PFSK-1 (cell line): ENCODE data around the gene CNTNAP2.

Experiments used
- POLR2AphosphoS5 ChIP-seq: IDR thresholded peaks from 2 replicates; pipeline ENCODE4 v1.6.1; 2012; ENCODE audit warnings: low read depth, mild to moderate bottlenecking, control low read depth, low read length, moderate library complexity
- TAF1 ChIP-seq: IDR thresholded peaks from 2 replicates; pipeline ENCODE4 v1.6.1; 2012; ENCODE audit warnings: low read length, control low read depth, borderline replicate concordance; ENCODE audit not compliant: insufficient read depth
- TF ChIP-seq, protein P1 (sequence below), 2 experiments: IDR thresholded peaks; 2 replicates each; pipeline versions ENCODE4 v1.6.1 to v1.8.0; 2011 to 2012; ENCODE audit warnings: low read depth in 2 of 2, low read length in 2 of 2, control low read depth in 1 of 2, inconsistent platforms in 1 of 2, mild to moderate bottlenecking in 1 of 2, moderate library complexity in 1 of 2; ENCODE audit not compliant: insufficient read depth in 1 of 2

DNA sequence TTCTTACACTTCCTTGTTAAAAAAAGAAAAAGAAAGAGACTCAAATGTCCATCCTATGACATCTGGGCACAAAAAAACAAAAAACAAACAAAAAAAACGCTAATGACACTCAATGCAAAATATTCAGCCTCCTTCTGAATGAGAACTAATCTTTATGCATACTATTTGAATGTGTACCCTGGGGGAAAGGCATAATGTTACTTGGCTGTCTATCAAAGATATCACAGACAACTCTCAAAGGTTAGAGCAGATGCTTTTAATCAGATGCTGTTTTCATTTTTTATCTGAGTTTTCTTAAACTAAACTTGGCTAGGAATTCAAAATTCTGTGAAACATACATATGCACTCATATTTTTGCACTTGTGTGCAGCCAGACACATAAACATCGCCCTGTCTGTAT is 745.8 kb downstream of the CNTNAP2 start:
- TF ChIP-seq, protein P1, sequence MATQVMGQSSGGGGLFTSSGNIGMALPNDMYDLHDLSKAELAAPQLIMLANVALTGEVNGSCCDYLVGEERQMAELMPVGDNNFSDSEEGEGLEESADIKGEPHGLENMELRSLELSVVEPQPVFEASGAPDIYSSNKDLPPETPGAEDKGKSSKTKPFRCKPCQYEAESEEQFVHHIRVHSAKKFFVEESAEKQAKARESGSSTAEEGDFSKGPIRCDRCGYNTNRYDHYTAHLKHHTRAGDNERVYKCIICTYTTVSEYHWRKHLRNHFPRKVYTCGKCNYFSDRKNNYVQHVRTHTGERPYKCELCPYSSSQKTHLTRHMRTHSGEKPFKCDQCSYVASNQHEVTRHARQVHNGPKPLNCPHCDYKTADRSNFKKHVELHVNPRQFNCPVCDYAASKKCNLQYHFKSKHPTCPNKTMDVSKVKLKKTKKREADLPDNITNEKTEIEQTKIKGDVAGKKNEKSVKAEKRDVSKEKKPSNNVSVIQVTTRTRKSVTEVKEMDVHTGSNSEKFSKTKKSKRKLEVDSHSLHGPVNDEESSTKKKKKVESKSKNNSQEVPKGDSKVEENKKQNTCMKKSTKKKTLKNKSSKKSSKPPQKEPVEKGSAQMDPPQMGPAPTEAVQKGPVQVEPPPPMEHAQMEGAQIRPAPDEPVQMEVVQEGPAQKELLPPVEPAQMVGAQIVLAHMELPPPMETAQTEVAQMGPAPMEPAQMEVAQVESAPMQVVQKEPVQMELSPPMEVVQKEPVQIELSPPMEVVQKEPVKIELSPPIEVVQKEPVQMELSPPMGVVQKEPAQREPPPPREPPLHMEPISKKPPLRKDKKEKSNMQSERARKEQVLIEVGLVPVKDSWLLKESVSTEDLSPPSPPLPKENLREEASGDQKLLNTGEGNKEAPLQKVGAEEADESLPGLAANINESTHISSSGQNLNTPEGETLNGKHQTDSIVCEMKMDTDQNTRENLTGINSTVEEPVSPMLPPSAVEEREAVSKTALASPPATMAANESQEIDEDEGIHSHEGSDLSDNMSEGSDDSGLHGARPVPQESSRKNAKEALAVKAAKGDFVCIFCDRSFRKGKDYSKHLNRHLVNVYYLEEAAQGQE (IDR thresholded peaks at IDR 0.05; ENCODE audit: insufficient read depth in 1 of 2, low read depth in 2 of 2, low read length in 2 of 2), result no peak
- TF ChIP-seq POLR2AphosphoS5, result no peak
- no peak for TF ChIP-seq TAF1
